GM12878 (cell line): Measurements from ENCODE around the gene ZFHX2. TPM values are rescaled to one million over a fixed set of nuclear protein-coding genes. Genes with fewer than 3 reads are reported as not detected.
A peak's percentile ranks its signal among the peaks of the same experiment; 100 is the strongest.

Source experiments
- ATAC-seq: fragments of 200-7000 bp; cut with Tn5 transposase; 3 replicates; pipeline ENCODE4 v1.9.1; 2020; ENCODE audit warnings: mild to moderate bottlenecking, moderate library complexity
- BruUV-seq: library from RNA; stranded (reverse); fragments of 400-500 nt; replicated peaks from 2 replicates; lab custom pipeline; 2021; lab: Mats Ljungman, UMichigan
- CTCF ChIA-PET: fragments of 300-600 bp; sonication (Branson Sonifier 250); formaldehyde crosslinking; extraction: SDS; loops from one replicate; lab custom pipeline; 2021; ENCODE audit warnings: inconsistent platforms; lab: Yijun Ruan, JAX
- POLR2A ChIA-PET: fragments of 350-600 bp; formaldehyde crosslinking; extraction: SDS; loops from one replicate; lab custom pipeline; 2021; ENCODE audit warnings: inconsistent platforms; lab: Charles Lee
- RAD21 ChIA-PET: fragments of 300-600 bp; sonication (Branson Sonifier 250); formaldehyde crosslinking; loops from one replicate; lab custom pipeline; 2023; ENCODE audit warnings: antibody characterized with exemption; ENCODE audit not compliant: unreplicated experiment; lab: Charles Lee
- SMC1A ChIA-PET: fragments of 300-600 bp; sonication (Branson Sonifier 250); formaldehyde crosslinking; loops from one replicate; lab custom pipeline; 2023; ENCODE audit not compliant: unreplicated experiment, uncharacterized antibody; lab: Charles Lee
- DNase-seq: peaks from one replicate; pipeline ENCODE4 v3.0.0-alpha.2; 2011; ENCODE audit warnings: low read depth, low spot score
- FAIRE-seq: peaks from 3 replicates; lab custom pipeline; 2011; peaks lifted over from hg19 to GRCh38; lab: Jason Lieb, UNC
- H2AFZ ChIP-seq: 2 replicates; pipeline ENCODE4 v1.6.0; 2011; ENCODE audit warnings: low read depth, low read length, control low read depth; ENCODE audit not compliant: control insufficient read depth
- H3K27ac ChIP-seq: 2 replicates; pipeline ENCODE4 v1.5.1; 2011; ENCODE audit warnings: control low read depth; ENCODE audit not compliant: control insufficient read depth, insufficient read depth
- H3K27me3 ChIP-seq, 2 experiments: replicated peaks in 1 of 2; 2 replicates each; pipeline versions ENCODE4 v1.6.0 to v1.6.1; 2011; ENCODE audit warnings: low read length in 1 of 2; ENCODE audit not compliant: control insufficient read depth in 2 of 2, insufficient read depth in 2 of 2
- H3K36me3 ChIP-seq, 2 experiments: 2 replicates each; pipeline ENCODE4 v1.5.1; 2011; ENCODE audit warnings: low read length in 1 of 2; ENCODE audit not compliant: control insufficient read depth in 2 of 2, insufficient read depth in 2 of 2
- H3K4me1 ChIP-seq: 2 replicates; pipeline ENCODE4 v1.6.1; 2011; ENCODE audit warnings: mild to moderate bottlenecking, low read length, moderate library complexity, mixed read lengths; ENCODE audit not compliant: control insufficient read depth, insufficient read depth
- H3K4me2 ChIP-seq: 2 replicates; pipeline ENCODE4 v1.6.0; 2011; ENCODE audit warnings: control low read depth; ENCODE audit not compliant: control insufficient read depth, insufficient read depth
- H3K4me3 ChIP-seq: fragments of 200-600 bp; sonication (generic); 2 replicates; pipeline ENCODE4 v1.5.1; 2016
- H3K79me2 ChIP-seq: 2 replicates; pipeline ENCODE4 v1.6.0; 2011; ENCODE audit warnings: low read length; ENCODE audit not compliant: control insufficient read depth, insufficient read depth
- H3K9ac ChIP-seq: 2 replicates; pipeline ENCODE4 v1.8.0; 2011; ENCODE audit warnings: low read length, control low read depth, mixed read lengths; ENCODE audit not compliant: control insufficient read depth, insufficient read depth
- H3K9me3 ChIP-seq: replicated peaks from 3 replicates; pipeline ENCODE4 v1.5.1; 2011; ENCODE audit warnings: mild to moderate bottlenecking, low read length; ENCODE audit not compliant: control insufficient read depth, insufficient read depth
- H4K20me1 ChIP-seq: 2 replicates; pipeline ENCODE4 v1.6.0; 2011; ENCODE audit not compliant: control insufficient read depth, insufficient read depth
- BHLHE40 ChIP-seq, 2 experiments: fragments of 450-650 bp in 1 of 2; IDR thresholded peaks; 2 replicates each; pipeline ENCODE4 v1.6.1; 2011 to 2017; ENCODE audit warnings: low read depth in 2 of 2, borderline replicate concordance in 1 of 2, improper control_type of control experiment in 1 of 2, low read length in 1 of 2, mild to moderate bottlenecking in 1 of 2
- BMI1 ChIP-seq: fragments of 450-650 bp; IDR thresholded peaks from 2 replicates; pipeline ENCODE4 v1.6.1; 2016; ENCODE audit warnings: mild to moderate bottlenecking, moderate library complexity, borderline replicate concordance
- ESRRA ChIP-seq: IDR thresholded peaks from 2 replicates; pipeline ENCODE4 v1.6.1; 2012; ENCODE audit warnings: mild to moderate bottlenecking, low read length, improper control_type of control experiment
- FOXM1 ChIP-seq: IDR thresholded peaks from 2 replicates; pipeline ENCODE4 v1.6.1; 2012; ENCODE audit warnings: low read depth, mild to moderate bottlenecking, inconsistent platforms, low read length, moderate library complexity
- LARP7 ChIP-seq: fragments of 450-650 bp; IDR thresholded peaks from 2 replicates; pipeline ENCODE4 v1.6.1; 2017; ENCODE audit warnings: mild to moderate bottlenecking
- NR2F1 ChIP-seq: fragments of 450-650 bp; conservative IDR thresholded peaks from 2 replicates; pipeline ENCODE4 v1.6.1; 2017; ENCODE audit warnings: mild to moderate bottlenecking
- RCOR1 ChIP-seq: conservative IDR thresholded peaks from 2 replicates; pipeline ENCODE4 v1.6.1; 2012; ENCODE audit warnings: low read depth, low read length, improper control_type of control experiment
- SMC3 ChIP-seq: IDR thresholded peaks from 2 replicates; pipeline ENCODE4 v1.6.1; 2011; ENCODE audit warnings: low read length, improper control_type of control experiment, borderline replicate concordance
- SPI1 ChIP-seq: IDR thresholded peaks from 2 replicates; pipeline ENCODE4 v1.6.1; 2011; ENCODE audit warnings: low read depth, mild to moderate bottlenecking, low read length, moderate library complexity, borderline replicate concordance; ENCODE audit not compliant: insufficient read depth
- WGBS: methylation state at CpG from one replicate; pipeline ENCODE4 v1.1.6; 2016; ENCODE audit warnings: low lambda C conversion rate; ENCODE audit not compliant: insufficient replicate concordance, insufficient coverage; ENCODE audit errors: missing lambda C conversion rate; 5-methylcytosine and 5-hydroxymethylcytosine counted together
- in situ Hi-C: fragments of 300-500 bp; cut with MboI; formaldehyde crosslinking; loops from 9 replicates; pipeline ENCODE4 v1.14.3; 2018; ENCODE audit warnings: mixed read lengths
- intact Hi-C: fragments of 100-400 bp; cut with micrococcal nuclease; formaldehyde crosslinking; loops from one replicate; pipeline ENCODE4 v1.14.2; 2022; ENCODE audit not compliant: unreplicated experiment
- polyA plus RNA-seq, 11 experiments: library from polyadenylated mRNA; depleted of rRNA in 4 of 11; unstranded in 6 of 11; stranded (reverse) in 5 of 11; fragments of >200 nt; fragmentation: Nextera tagmentation in 4 of 11; fragmentation: Illumina TruSeq in 1 of 11; extraction: Ambion mirVana in 4 of 11; extraction: Trizol in 1 of 11; gene quantifications; 1 replicate in 1 of 11; 2 replicates in 10 of 11; pipeline versions ENCODE4 v1.2.1 to v1.2.3, GENCODE V29; 2011 to 2016; ENCODE audit warnings: inconsistent platforms in 2 of 11, missing spikeins in 2 of 11, low read depth in 1 of 11
- total RNA-seq, 4 experiments: library from RNA; depleted of rRNA in 3 of 4; stranded (reverse); fragments of >200 nt in 3 of 4; fragmentation: Illumina TruSeq in 1 of 4; extraction: Trizol in 1 of 4; gene quantifications; 2 replicates each; pipeline versions ENCODE4 v1.2.1 to v1.2.3, GENCODE V29; 2013 to 2021
- TF ChIP-seq, protein P1 (sequence below): fragments of 450-650 bp; IDR thresholded peaks from 2 replicates; pipeline ENCODE4 v1.6.1; 2017; ENCODE audit warnings: mild to moderate bottlenecking, moderate library complexity
- TF ChIP-seq, protein P2 (sequence below): IDR thresholded peaks from 2 replicates; pipeline ENCODE4 v1.6.1; 2011; ENCODE audit warnings: borderline replicate concordance, low read depth, mild to moderate bottlenecking, moderate library complexity, mixed read lengths, low read length; ENCODE audit not compliant: insufficient read depth; ENCODE audit errors: extremely low read length
- TF ChIP-seq, protein P3 (sequence below): IDR thresholded peaks from 2 replicates; pipeline ENCODE4 v1.6.1; 2011; ENCODE audit warnings: mild to moderate bottlenecking, low read depth, low read length, moderate library complexity; ENCODE audit not compliant: insufficient replicate concordance
- TF ChIP-seq, protein P4 (sequence below): IDR thresholded peaks from 2 replicates; pipeline ENCODE4 v1.6.1; 2012; ENCODE audit warnings: low read length, inconsistent platforms

ZFHX2 gene
- total and polyA plus RNA-seq, 10 of the 15 experiments (the other 5 are each of a cell fraction or from before 2014, with no cell fraction given), result 0.27 to 2.2 (median 0.55) TPM

DNA sequence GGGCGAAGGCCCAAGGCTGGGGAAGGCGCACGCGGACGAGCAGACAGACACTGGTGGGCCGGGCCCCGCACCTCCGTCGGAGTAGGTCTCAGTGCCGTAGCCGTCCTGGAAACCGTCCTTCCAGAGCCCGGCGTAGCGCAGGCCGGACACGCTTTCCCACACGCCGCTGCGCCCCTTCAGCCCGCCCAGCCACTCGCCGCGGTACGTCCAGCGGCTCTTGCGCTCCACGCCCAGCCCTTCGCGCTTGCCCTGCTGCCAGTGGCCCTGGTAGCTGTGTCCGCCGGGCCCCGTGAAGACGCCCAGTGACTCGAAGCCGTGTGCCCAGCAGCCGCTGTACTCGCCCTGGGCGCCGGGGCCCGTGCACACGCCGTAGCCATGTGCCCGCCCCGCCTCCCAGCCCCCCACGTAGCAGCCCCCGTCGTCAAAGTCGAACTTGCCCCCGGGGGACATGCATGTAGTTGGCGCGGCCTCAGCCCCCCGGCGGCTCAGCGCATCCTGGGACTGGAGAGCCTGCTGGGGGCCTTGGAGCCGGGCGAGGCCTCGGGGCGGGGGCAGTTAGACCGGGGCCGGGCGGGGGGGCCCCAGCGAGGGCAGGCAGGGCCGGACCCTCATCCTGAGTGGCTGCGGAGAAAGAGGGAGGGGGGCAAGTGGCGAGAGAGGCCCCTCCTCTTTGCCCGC lies 25.6 kb upstream of the ZFHX2 start:
- ATAC-seq (peak; percentile 60), DNase-seq (no peak), FAIRE-seq (no peak)
- intact Hi-C loops (no loop called here), in situ Hi-C loops (no loop called here)
- H3K4me3 ChIP-seq, result peak overlapping the region; percentile 44; the same call in 1 of the 2 replicates
- H3K4me1 ChIP-seq, result peaks cover 2% of the 10 kb centered on the region; the same call in 1 of the 2 replicates
- H3K9me3 ChIP-seq, result no peaks in the 10 kb centered on the region
- CTCF ChIA-PET, result no interaction called here
- peak overlapping the region; percentile 24 for H2AFZ ChIP-seq
- H3K36me3 ChIP-seq, result no peaks in the 10 kb centered on the region
- peaks cover 2% of the 10 kb centered on the region in 2 experiments; a peak in 2 of 4 replicates for H3K27me3 ChIP-seq
- peak overlapping the region; percentile 48; the same call in 1 of the 2 replicates for H3K4me2 ChIP-seq
- no TSS peak for BruUV-seq
- no peak overlapping the region; the same call in 1 of the 2 replicates for H3K9ac ChIP-seq
- H3K79me2 ChIP-seq, result no peaks in the 10 kb centered on the region
- no peaks in the 10 kb centered on the region for H4K20me1 ChIP-seq
- RAD21 ChIA-PET, result no interaction called here
- POLR2A ChIA-PET, result no interaction called here
- no peak overlapping the region for H3K27ac ChIP-seq
- SMC1A ChIA-PET, result no interaction called here
- 30% methylated on average over 46 of the region's 67 CpGs for WGBS
- TF ChIP-seq, protein P1, sequence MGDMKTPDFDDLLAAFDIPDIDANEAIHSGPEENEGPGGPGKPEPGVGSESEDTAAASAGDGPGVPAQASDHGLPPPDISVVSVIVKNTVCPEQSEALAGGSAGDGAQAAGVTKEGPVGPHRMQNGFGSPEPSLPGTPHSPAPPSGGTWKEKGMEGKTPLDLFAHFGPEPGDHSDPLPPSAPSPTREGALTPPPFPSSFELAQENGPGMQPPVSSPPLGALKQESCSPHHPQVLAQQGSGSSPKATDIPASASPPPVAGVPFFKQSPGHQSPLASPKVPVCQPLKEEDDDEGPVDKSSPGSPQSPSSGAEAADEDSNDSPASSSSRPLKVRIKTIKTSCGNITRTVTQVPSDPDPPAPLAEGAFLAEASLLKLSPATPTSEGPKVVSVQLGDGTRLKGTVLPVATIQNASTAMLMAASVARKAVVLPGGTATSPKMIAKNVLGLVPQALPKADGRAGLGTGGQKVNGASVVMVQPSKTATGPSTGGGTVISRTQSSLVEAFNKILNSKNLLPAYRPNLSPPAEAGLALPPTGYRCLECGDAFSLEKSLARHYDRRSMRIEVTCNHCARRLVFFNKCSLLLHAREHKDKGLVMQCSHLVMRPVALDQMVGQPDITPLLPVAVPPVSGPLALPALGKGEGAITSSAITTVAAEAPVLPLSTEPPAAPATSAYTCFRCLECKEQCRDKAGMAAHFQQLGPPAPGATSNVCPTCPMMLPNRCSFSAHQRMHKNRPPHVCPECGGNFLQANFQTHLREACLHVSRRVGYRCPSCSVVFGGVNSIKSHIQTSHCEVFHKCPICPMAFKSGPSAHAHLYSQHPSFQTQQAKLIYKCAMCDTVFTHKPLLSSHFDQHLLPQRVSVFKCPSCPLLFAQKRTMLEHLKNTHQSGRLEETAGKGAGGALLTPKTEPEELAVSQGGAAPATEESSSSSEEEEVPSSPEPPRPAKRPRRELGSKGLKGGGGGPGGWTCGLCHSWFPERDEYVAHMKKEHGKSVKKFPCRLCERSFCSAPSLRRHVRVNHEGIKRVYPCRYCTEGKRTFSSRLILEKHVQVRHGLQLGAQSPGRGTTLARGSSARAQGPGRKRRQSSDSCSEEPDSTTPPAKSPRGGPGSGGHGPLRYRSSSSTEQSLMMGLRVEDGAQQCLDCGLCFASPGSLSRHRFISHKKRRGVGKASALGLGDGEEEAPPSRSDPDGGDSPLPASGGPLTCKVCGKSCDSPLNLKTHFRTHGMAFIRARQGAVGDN, result 0 out of 2 replicates have a peak, but pooled peaks have one; percentile 22
- peak; percentile 22; the same call in 1 of the 2 replicates for TF ChIP-seq LARP7
- TF ChIP-seq ESRRA, result no peak
- TF ChIP-seq SPI1, result no peak
- TF ChIP-seq, protein P2, sequence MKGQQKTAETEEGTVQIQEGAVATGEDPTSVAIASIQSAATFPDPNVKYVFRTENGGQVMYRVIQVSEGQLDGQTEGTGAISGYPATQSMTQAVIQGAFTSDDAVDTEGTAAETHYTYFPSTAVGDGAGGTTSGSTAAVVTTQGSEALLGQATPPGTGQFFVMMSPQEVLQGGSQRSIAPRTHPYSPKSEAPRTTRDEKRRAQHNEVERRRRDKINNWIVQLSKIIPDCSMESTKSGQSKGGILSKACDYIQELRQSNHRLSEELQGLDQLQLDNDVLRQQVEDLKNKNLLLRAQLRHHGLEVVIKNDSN, result no peak
- TF ChIP-seq, protein P3, sequence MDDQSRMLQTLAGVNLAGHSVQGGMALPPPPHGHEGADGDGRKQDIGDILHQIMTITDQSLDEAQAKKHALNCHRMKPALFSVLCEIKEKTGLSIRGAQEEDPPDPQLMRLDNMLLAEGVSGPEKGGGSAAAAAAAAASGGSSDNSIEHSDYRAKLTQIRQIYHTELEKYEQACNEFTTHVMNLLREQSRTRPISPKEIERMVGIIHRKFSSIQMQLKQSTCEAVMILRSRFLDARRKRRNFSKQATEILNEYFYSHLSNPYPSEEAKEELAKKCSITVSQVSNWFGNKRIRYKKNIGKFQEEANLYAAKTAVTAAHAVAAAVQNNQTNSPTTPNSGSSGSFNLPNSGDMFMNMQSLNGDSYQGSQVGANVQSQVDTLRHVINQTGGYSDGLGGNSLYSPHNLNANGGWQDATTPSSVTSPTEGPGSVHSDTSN, result no peak
- TF ChIP-seq BMI1, result no peak
- TF ChIP-seq RCOR1, result no peak
- no peak for TF ChIP-seq SMC3
- no peak for TF ChIP-seq NR2F1
- peak in 1 of 2 experiments; percentile 48; a peak in 1 of 4 replicates for TF ChIP-seq BHLHE40 (IDR thresholded peaks at IDR 0.05; ENCODE audit: borderline replicate concordance in 1 of 2, low read depth in 2 of 2, low read length in 1 of 2)
- no peak for TF ChIP-seq FOXM1
- TF ChIP-seq, protein P4, sequence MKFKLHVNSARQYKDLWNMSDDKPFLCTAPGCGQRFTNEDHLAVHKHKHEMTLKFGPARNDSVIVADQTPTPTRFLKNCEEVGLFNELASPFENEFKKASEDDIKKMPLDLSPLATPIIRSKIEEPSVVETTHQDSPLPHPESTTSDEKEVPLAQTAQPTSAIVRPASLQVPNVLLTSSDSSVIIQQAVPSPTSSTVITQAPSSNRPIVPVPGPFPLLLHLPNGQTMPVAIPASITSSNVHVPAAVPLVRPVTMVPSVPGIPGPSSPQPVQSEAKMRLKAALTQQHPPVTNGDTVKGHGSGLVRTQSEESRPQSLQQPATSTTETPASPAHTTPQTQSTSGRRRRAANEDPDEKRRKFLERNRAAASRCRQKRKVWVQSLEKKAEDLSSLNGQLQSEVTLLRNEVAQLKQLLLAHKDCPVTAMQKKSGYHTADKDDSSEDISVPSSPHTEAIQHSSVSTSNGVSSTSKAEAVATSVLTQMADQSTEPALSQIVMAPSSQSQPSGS, result no peak
